Measurements from ENCODE around the gene SLC29A1. TPM values are rescaled to one million over a fixed set of nuclear protein-coding genes. Genes with fewer than 3 reads are reported as not detected.

SLC29A1 gene
- total and polyA plus RNA-seq, 9 of the 15 experiments (the other 6 are each of a cell fraction or from before 2014, with no cell fraction given) = 18.9 to 170 (median 57.7) TPM

GRCh38 chr6:44226368-44227147, 3.2 kb downstream of the SLC29A1 start (continued):
- no peak for TF ChIP-seq RBM14 (IDR thresholded peaks at IDR 0.05; ENCODE audit: borderline replicate concordance, insufficient read depth, low read depth, low read length)
- TF ChIP-seq MLLT1 (IDR thresholded peaks at IDR 0.05) = peak in 1 of 2 experiments; percentile 82; a peak in 2 of 4 replicates
- 0 out of 2 replicates have a peak, but pooled peaks have one; percentile 34 for TF ChIP-seq CREM (IDR thresholded peaks at IDR 0.05; ENCODE audit: low read depth)
- TF ChIP-seq BCL6 (CRISPR knock-in tag; IDR thresholded peaks at IDR 0.05) = no peak
- TF ChIP-seq ZNF354B (CRISPR knock-in tag; IDR thresholded peaks at IDR 0.05) = no peak
- TF ChIP-seq CLOCK (CRISPR knock-in tag; IDR thresholded peaks at IDR 0.05; ENCODE audit: borderline replicate concordance) = no peak
- no peak for TF ChIP-seq ETS1 (conservative IDR thresholded peaks at IDR 0.05; ENCODE audit: control insufficient read depth, low read depth, low read length)
- TF ChIP-seq DPF2 (IDR thresholded peaks at IDR 0.05) = no peak
- no peak for TF ChIP-seq ZFP36 (IDR thresholded peaks at IDR 0.05; ENCODE audit: low read depth, low read length, partially characterized antibody)
- no peak for TF ChIP-seq ZNF764 (CRISPR knock-in tag; IDR thresholded peaks at IDR 0.05; ENCODE audit: low read depth)
- TF ChIP-seq BRF1 (IDR thresholded peaks at IDR 0.05; ENCODE audit: borderline replicate concordance, extremely low read depth, insufficient read length) = no peak
- TF ChIP-seq ZNF41 (CRISPR knock-in tag; conservative IDR thresholded peaks at IDR 0.05) = no peak
- TF ChIP-seq RBM34 (IDR thresholded peaks at IDR 0.05; ENCODE audit: borderline replicate concordance, insufficient read depth, low read length) = no peak
- TF ChIP-seq RFX1 (IDR thresholded peaks at IDR 0.05) = no peak
- no peak for TF ChIP-seq KDM2B (CRISPR knock-in tag; IDR thresholded peaks at IDR 0.05)
- TF ChIP-seq FOXK1 (CRISPR knock-in tag; IDR thresholded peaks at IDR 0.05; ENCODE audit: borderline replicate concordance) = no peak
- no peak for TF ChIP-seq ZBTB34 (CRISPR knock-in tag; IDR thresholded peaks at IDR 0.05)
- TF ChIP-seq ELK3 (CRISPR knock-in tag; IDR thresholded peaks at IDR 0.05) = no peak
- no peak for TF ChIP-seq TSC22D4 (tag; IDR thresholded peaks at IDR 0.05)
- TF ChIP-seq ZC3H11A (IDR thresholded peaks at IDR 0.05; ENCODE audit: low read depth, low read length) = no peak
- no peak for TF ChIP-seq HOXB6 (CRISPR knock-in tag; IDR thresholded peaks at IDR 0.05; ENCODE audit: borderline replicate concordance)
